Hematopoietic multipotent progenitor cell treated with erythropoietin and hydrocortisone succinate and interleukin-3 and kit ligand, for 17 days (in vitro differentiated cells): ENCODE measurements around the gene TBC1D16.

ENCODE experiments used
- DNase-seq: peaks from one replicate; pipeline ENCODE4 v3.0.0-alpha.2; 2015; ENCODE audit warnings: low spot score

The TBC1D16 gene

DNA sequence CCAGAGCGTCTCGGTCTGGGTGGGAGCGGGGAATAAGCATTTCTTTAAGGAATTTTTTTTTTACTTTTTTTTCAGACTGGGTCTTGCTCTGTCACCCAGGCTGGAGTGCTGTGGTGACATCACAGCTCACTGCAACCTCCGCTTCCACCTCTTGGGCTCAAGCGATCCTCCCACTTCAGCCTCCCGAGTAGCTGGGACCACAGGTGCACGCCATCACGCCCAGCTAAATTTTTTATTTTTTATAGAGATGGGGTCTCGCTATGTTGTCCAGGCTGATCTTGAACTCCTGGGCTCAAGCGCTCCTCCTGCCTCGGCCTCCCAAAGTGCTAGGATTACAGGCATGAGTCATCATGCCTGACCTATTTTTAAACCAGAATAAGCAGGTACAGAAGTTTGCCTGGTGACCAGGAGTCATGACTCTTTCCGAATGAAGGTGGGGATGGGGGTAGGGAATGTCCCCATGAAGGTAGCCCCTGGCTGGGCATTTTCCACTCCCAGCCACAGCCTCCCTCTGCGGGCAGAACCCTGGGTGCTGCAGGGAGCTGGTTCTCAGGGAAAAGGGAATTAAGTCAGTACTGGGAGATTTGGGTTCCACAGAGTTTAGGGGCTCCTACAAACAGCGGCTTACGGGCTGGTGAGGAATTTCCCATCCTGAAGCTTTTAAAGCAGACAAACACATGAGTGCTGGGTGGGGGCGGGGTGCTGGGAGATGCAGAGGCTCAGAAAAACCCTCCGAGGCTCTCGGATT, 48.3 kb downstream of the TBC1D16 start:
- DNase-seq: no peak

DNA sequence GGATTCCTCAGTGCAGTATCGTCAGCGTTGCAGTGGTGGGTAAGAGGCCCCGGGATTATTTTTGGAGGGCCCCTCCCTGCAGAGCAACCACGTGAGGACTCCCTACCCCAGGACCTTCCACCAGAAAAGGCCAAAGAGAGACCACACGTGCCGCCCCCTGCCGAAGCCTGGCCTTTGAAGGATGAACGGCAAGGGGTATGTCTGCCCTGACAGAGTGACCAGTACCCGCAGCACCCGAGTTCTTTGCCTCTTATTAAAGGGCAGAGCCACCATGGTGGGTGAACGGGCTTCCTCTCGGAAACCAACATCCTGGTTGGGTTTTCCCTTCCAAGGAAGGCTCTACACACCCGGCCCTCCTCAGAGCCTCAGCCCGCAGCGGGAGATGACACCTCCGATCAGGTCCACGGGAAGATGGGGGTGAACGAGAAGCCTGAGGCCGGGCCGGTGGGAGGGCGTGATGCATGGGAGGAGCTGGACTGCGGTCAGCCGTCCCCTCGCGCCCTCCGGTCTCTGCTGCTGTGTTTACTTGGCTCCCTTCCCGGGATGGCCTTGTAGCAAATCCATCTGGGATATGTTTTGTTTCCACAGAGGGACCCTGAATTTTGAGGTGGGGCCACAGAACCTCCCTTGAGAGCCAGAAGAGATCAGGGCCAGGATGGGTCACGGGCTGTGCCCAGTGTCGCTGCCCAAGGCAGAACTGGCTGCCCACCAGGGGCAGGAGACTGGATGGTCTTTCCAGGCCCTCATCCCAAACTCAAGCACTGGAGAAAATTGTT, 49.1 kb downstream of the TBC1D16 start:
- DNase-seq: no peak

DNA sequence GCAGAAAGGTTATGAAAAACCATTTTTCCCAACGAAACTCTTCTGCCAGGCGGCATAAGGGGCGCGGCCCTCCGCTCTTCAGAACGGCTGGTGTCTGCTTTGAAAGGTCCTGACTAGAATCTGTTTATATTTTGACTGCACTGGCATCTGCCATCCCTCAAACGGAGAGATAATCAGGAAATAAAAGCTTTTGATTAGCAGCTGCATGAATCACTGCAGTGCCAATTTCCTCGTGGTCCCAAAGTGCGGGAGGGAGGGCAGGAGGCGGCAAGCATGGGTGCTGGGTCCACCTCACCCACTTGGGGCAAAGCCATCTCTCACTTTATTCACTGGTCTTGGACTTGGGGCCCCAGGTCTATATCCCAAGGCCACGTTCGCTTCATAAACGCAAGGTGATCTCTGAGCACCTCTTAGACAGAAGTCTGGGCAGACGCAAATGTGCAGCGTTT, 49.7 kb downstream of the TBC1D16 start:
- no peak for DNase-seq

DNA sequence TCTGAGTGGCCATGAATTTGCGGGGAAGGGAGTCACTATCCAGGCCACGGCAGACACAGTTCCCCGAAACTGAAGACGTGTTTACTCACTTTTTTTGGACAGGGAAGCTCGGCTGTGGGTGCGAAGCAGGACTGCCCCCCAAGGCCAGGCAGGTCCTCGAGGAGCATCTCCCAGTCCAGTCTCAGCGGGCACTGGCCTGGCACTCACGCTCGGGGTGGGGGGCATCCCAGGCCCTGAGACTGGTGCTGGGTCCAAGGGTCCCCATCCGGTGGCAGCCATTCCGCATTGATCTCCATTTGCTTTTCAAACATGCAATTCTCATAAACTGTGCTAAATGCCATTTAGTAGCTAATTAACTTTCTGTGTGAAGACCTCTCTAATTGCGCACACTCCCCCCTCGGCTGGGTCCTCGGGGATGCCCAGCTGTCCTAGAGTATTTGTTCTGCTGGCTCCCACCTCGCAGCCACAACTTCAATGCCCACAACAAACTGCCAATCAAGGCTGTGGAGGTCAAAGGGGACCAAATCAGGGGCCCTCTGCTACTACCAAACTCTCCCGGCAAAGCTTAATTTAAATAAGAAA, 50.2 kb downstream of the TBC1D16 start:
- DNase-seq: no peak

DNA sequence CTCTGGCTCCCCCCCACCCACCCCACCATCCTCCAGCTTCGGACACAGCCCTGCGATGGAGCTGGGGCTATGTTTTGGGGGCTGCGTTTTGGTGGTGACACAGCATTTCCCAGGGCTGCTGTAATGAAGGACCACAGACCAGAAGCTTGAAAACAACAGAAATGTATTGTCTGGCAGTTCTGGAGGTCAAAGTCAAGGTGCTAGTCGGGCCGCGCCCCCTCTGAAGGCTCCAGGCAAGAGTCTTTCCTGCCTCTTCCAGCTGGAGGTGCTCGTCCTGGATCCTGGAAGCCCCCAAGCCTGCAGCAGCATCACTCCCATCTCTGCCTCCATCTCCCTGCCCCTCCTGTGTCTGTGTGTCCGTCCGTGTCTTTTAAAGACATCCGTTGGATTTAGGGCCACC, 50.8 kb downstream of the TBC1D16 start:
- DNase-seq: no peak

DNA sequence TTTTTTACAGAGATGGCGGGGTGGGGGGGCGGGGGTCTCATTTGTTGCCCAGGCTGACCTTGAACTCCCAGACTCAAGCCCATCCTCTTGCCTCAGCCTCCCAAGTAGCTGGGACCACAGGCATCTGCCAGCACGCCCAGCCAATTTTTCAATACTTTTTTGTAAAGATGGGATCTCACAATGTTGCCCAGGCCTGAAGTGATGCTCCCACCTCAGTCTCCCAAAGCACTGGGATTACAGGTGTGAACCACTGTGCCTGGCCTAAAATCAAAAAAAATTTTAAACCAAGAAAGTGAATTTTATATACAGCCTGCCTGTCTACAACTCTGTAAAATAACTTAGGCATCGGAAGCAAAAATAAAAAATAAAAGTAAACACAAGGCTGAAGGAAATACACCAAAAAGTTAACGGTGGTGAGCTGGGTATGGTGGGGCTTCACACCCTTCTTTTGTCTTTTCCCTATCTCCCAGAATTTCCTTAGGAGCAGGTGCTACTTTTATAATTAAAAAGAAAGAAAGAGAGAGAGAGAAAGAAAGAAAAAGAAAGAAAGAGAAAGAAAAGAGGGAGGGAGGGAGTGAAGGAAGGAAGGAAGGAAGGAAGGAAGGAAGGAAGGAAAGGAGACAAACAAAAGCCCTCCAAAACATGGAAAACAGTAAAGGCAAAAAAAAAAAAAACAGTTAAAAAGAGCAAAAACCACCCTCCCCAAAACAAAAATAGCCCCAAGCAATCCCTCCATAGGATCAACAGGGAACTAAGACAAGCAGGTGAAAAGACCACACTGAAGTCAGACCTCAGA, 51.4 kb downstream of the TBC1D16 start:
- no peak for DNase-seq

DNA sequence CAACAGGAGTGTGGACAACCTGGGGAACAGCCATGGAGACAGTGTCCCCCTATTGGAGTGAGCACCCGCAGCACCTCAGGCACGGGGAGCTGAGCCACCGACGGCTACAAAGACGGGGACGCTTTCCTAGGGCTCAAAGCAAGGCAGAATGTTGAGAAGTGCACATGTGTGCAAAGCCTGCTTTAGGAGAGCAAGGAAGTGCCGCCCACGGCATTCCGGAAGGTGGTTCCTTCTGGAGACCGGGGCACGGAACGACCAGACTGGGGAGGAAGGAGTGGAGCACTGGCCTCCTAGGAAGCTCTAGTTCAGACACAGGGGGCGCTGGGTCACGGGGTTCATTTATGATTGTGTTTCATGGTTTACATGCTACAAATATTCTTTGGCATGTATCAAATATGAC, 52.2 kb downstream of the TBC1D16 start:
- no peak for DNase-seq

DNA sequence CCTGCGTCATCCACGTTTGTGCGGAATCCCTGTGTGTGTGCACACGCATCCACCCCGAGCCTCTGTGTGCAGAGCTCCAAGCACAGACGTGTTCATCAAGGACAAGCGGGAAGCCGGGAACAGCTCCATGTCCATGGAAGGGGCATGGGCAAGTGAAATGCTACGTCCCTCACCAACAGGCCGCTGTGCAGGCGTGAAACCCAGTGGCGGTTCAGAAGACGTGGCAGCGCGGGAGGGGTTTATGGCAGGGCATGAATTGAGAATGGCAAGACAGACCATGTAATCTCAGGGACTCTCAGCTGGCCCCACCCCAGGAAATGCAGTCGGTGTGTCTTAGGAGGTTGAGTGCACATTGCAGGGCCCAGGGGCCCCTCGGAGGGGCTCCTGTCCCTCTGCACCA, 52.7 kb downstream of the TBC1D16 start:
- DNase-seq: no peak

DNA sequence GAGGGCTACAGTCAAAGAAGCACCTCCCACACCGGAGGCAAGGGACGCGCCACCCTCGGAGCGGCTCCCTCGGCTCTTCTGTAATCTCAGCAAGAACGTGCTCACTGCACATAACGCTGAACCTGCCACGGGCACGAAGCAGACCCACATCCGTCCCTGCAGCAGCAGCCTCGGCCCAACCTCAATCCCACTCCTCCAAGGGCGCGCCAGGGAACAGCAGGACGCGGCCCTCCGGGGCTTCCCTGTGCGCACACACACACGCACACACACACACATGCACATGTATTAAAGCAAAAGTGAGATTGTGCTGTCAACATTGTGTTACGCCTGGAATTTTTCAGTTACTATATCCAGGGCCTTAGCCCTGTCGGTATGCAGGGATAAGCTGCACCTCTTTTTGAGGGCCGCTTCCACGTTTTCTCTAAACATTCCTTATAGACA, 54.0 kb downstream of the TBC1D16 start:
- no peak for DNase-seq

DNA sequence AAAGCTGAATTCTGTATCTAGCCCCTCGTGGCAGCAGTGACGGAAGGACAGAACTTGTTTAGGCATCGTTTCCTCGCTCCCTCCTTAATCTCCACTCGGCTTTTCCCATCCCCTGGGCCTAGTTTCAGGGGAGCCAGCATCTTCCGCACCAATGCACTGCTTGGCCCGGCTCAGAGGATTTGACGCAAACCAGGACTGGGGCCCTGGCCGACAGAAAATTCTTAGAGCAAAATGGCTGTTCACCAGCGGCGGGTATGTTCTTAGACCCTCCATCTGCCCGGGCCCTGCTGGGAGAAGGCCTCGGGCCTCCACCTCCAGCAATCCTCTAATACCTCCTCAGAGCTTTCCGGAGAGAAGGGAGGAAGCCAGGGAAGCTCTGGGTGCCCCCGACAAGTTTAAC, 54.6 kb downstream of the TBC1D16 start:
- no peak for DNase-seq

DNA sequence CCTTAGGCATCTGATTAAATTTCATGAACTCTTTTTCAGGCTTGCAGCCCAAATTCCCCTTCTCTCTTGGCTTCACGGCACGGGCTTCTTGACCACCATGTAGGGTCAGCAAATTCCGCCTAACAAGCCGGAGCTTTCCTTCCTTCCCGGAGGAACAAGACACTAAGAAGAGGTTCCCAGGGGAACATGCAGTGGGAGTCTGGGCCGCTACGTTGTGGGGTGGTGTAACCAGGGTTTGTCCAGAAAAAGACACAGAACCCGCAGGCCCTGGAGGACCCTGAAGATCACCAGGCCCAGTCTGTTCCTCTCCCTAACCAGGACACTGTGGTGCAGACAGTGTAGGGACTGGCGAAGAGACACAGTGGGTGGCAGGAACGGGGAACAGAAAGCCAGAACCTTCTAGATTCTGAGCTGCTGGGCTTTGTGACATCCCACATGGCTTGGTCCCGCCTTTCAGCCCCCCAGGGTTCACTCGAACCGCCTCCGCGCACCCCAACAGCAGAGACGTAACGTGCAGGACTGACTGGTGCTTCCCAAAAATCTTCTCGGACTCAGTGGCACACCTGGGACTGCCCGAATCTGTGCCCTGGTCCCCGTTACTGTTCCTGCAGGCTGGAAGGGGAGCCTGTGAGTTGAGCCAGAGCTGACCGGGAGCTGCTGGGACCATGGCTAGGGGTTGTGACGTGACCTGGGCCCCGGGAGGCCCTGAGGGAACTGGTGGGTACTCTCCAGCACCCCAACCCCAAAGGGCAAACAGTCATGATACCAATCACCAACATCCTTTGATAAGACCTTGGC, 55.2 kb downstream of the TBC1D16 start:
- DNase-seq: no peak

DNA sequence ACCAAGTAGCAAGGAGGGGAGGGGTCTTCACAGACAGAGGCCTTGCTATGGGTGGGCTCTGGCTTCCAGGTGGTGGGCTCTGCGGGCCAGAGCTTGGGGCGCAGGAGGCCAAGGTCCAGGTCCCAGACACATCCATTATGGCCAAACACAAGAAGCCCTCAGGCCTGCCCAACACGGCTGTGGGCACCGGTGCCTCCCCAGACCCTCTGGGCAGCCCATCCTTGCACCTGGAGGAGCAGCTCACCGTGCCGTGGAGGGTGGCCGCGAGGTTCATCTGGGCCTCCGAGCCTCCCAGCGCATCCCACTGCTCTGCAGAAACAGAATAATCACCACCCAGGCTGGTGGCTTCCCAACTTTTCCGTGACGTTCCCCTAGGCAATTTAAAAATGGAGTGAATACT, 55.9 kb downstream of the TBC1D16 start:
- DNase-seq: no peak

DNA sequence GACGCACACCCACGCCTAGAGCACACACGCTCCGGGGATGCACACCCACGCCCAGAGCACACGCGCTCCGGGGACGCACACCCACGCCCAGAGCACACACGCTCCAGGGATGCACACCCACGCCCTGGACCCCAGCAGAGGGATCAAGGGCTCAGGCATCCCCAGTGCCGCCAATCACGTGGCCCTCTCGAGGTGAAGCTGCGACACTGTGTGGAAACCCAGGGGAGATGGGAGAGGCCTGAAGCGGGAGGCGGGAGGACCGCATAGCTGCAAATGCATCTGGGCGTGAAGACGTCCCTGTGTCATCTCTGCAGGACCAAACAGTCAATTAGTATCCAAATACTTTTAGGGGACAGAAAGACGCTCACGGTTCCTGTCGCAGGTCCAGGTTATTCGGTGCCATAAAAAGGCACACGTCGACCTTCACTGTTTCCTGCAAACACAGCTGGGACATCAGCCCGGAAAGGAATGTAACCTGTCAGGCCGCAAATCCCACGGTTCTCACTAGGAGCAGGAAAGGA, 56.4 kb downstream of the TBC1D16 start:
- no peak for DNase-seq

DNA sequence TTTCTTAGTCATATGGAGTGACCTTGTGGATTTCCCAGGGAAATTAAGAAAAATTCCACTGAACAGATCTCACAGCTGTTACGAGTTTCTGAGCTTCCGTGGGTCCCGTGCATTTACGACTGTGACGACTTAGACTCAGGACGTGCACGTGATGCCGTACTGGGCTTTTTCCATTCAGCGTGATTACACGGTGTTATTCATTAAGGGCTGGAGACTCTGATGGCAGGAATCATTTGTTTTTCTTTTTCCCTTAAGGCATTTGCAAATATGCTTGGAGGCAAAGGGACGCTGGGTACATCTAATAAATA, 57.2 kb downstream of the TBC1D16 start:
- DNase-seq: no peak

DNA sequence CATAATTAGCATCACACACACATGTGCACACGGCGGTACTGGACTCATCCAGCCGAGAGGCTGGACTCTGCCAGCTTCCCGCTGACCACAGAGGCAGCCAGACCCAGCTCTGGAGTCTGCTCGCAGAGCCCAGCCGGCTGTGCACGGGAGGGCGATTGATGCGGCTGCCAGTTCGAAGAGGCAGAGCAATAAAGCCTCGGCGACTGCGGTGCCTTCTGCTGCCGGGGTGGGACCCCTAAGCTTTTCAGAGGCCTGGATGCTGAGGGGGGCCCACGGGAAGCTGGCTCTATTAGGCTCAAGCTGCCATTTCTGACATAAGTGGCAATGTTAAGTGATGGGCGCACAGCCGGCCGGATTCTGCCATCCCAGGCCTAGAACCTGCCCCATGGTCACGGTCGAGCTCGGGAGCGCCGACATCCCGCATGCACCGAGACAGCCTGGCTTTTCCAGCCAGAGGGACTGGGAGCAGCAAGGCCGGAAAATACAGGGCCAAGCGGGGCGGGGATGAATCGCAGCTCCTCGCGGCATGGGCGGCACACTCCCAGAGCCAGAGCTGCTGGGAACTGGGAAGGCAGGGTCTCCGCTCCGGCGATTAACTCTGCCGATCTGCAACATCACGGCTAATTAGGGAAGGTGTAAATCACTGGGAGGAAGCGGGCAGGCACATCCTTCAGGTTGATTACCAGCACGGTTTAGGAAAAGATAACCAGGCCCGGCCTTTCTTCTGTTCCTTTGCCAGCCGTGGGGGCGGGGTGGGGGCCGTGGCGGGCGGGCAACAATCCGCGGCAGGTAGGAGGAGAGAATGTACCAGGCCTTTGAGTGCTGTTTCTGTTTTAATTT, 57.7 kb downstream of the TBC1D16 start:
- no peak for DNase-seq

DNA sequence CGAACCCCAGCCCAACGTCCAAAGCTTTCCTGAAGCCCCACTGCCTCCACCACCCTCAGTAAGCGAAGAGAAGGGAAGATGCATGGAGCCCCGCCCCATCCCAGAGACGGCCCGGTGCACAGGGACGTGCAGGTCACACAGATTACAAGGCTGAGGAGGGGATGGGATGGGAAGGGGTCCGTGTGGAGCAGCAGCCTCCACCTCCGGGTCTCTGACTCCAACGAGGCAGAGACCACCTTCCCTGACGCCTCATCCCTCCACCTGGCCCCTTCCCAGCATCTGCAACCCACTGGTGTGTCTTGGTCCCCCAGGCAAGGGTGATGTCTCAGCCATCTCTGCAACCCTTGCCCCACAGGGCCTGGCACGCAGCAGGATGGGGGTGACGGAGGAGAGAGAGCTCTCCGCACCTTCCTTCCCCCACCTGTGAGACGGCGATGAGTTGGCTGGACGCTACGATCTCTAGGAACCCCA, 58.5 kb downstream of the TBC1D16 start:
- DNase-seq: no peak

DNA sequence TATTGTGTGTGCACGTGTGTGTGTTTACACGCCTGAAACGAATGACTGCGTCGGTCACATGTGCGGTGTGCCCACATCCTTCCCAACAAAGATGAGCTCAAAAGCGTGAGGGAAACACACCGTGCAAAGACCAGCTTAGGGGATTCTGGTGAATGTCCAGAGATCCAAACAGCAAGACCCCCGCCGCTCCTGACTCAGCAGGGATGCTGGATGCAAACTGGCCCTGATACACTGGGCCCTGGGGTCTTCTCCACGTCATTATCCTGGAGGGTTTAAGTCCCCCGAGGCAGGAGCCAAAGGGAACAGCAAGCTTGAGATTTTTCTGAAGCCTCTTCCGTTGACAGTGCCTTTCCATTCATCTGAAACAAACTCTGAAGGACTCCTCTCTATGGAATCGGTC, 59.2 kb downstream of the TBC1D16 start:
- DNase-seq: no peak

DNA sequence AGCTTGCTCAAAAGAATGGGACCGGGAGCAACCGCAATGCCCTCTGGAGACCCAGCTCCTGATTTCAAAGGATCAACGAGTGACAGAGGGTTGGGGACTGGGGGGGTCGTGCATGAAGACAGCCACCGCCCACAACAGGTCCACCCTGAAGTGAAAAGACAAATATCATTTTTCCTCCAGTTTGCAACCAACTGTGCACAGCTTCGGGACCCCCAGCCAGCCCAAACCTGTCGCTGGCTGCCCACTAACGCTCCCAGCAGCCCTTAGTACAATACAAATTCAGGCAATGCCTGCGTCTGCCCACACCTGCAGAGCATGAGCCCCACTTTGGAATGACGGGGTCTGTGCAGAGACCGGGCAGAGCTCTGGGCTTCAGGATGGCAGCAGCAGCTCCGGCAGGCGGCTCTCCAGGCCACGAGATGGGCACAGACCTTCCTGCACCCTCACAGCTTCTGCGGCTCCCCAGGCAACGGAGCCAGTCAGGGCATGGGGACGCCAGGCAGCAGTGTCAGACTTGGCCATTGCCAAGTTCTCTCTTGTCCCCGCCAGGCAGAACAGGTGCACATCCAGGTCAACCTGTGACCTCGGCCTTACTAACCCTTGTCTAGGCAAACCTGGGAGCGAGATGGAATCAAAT, 60.1 kb downstream of the TBC1D16 start:
- DNase-seq: no peak

DNA sequence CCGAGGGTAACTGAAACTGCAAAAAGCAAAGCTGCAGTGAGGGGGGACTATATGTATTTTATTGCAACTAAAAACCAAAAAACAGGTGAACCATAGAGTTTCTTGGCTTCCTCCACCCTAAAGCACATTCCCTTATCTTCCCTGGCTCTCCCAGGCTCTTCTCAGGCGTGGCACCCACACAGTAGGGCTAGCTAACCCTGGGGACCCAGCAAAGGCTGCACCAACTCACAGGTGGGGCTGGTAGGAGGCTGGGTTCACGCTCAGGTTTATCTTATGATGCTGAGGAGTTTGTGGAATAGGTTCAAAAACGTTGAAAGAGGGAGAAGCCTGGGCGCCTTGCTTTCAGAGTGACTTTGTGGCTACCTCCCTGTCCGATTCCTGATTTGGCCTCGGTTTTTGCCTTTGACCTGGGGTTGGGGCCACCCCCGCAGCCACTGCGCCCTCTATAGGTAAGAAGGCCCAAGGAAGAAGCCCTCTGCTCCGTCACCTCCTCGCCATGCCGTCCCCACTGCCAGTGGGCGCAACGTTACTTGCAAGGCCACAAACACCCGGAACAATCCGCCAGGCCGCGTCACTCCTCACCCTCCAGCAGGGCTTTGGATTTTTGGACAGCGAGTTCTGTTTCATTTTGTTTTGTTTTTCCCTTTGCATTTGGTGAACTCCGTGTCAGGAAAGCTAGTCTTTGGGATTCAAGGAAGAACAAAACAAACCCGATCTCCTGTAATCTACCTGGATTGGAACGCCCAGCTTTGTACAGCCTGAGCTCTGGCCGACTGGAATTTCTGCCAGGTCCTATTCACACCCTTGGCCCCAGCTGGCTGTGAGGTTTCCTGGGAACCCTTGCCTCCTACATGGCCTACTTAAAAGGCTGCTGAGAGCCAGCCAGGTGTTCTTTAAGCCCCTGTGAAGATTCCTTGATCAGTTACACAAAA, 60.8 kb downstream of the TBC1D16 start:
- DNase-seq: no peak
